ENCODE measurements around the gene CLIC1. TPM values are rescaled to one million over a fixed set of nuclear protein-coding genes. Genes with fewer than 3 reads are reported as not detected.

CLIC1 gene
- 267 TPM for polyA plus RNA-seq (2012; ENCODE audit: insufficient read length, low read depth)

DNA sequence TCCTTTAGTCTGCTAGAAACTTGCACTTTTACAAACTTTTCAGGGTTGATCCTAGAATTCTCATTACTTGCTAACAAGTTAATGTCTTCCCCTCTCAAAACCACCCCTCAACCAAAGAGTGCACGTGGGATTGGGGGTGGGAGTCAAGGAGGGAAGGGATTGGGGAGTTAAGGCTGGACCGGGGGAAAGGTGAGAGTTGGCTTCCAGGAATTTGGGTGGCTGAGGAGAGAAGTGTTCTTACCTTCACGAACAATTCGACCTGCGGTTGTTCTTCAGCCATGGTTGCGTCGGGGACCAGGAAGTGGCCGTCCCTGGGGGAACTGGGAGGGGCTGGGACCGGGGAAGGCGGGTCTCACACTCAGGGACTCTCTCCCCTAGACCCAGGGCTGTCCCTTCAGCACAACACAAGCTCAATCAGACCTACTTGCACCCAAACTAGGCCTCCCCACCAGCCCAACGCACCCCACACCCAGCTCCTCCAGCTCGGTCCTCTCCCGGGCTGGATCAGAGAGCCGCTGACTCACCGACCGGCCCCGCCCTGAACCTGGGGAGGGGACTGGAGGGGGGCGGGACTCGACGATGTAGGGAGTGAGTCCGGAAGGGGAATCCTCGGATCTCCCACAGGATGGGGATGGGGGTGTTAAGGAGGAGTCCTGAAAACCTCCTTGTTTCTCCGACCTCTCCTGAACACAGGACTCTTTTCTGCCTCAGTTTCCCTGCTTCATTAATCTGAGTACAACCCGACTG is at the start of gene CLIC1:
TSS of gene CLIC1 (minus strand) at position 510 of the 747 bp plus-strand sequence. CDS start at position 280, 230 bp downstream.
- TF ChIP-seq TAF1 (IDR thresholded peaks at IDR 0.05; ENCODE audit: borderline replicate concordance, insufficient read depth, low read length) (peak; percentile 76; the same call in 1 of the 2 replicates), SIN3A (IDR thresholded peaks at IDR 0.05; ENCODE audit: borderline replicate concordance, insufficient read depth, low read length) (0 out of 2 replicates have a peak, but pooled peaks have one; percentile 2), POLR2AphosphoS5 (IDR thresholded peaks at IDR 0.05; ENCODE audit: low read depth, low read length) (peak; percentile 94), FOXP2 (optimal IDR thresholded peaks at IDR 0.05; ENCODE audit: borderline replicate concordance, extremely low read depth, extremely low read length, insufficient read depth) (no peak)
- TF ChIP-seq, protein P1, sequence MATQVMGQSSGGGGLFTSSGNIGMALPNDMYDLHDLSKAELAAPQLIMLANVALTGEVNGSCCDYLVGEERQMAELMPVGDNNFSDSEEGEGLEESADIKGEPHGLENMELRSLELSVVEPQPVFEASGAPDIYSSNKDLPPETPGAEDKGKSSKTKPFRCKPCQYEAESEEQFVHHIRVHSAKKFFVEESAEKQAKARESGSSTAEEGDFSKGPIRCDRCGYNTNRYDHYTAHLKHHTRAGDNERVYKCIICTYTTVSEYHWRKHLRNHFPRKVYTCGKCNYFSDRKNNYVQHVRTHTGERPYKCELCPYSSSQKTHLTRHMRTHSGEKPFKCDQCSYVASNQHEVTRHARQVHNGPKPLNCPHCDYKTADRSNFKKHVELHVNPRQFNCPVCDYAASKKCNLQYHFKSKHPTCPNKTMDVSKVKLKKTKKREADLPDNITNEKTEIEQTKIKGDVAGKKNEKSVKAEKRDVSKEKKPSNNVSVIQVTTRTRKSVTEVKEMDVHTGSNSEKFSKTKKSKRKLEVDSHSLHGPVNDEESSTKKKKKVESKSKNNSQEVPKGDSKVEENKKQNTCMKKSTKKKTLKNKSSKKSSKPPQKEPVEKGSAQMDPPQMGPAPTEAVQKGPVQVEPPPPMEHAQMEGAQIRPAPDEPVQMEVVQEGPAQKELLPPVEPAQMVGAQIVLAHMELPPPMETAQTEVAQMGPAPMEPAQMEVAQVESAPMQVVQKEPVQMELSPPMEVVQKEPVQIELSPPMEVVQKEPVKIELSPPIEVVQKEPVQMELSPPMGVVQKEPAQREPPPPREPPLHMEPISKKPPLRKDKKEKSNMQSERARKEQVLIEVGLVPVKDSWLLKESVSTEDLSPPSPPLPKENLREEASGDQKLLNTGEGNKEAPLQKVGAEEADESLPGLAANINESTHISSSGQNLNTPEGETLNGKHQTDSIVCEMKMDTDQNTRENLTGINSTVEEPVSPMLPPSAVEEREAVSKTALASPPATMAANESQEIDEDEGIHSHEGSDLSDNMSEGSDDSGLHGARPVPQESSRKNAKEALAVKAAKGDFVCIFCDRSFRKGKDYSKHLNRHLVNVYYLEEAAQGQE (IDR thresholded peaks at IDR 0.05; ENCODE audit: insufficient read depth in 1 of 2, low read depth in 2 of 2, low read length in 2 of 2): no peak

DNA sequence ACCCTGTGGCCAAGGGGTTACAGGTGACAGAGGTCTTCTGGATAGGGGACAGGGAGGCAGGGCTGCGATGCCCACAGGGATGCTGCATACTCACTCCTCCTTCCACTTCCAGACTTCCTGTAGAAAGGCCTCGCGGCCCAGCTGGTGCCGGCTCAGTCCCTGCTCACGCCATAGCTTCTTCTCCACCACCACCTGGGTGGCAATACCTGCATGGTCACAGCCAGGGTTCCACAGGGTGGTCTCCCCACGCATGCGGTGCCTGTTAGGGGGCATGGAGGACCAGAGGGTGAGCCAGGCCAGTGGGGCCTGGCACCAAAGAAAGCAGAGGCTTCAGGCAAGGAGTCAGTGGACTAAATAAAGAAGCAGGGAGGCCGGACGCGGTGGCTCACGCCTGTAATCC is 49.1 kb upstream of the CLIC1 start:
- TF ChIP-seq SIN3A (IDR thresholded peaks at IDR 0.05; ENCODE audit: borderline replicate concordance, insufficient read depth, low read length): no peak
- TF ChIP-seq TAF1 (IDR thresholded peaks at IDR 0.05; ENCODE audit: borderline replicate concordance, insufficient read depth, low read length): no peak
- TF ChIP-seq POLR2AphosphoS5 (IDR thresholded peaks at IDR 0.05; ENCODE audit: low read depth, low read length): no peak
- no peak for TF ChIP-seq FOXP2 (optimal IDR thresholded peaks at IDR 0.05; ENCODE audit: borderline replicate concordance, extremely low read depth, extremely low read length, insufficient read depth)
- TF ChIP-seq, protein P1 (IDR thresholded peaks at IDR 0.05; ENCODE audit: insufficient read depth in 1 of 2, low read depth in 2 of 2, low read length in 2 of 2): no peak

DNA sequence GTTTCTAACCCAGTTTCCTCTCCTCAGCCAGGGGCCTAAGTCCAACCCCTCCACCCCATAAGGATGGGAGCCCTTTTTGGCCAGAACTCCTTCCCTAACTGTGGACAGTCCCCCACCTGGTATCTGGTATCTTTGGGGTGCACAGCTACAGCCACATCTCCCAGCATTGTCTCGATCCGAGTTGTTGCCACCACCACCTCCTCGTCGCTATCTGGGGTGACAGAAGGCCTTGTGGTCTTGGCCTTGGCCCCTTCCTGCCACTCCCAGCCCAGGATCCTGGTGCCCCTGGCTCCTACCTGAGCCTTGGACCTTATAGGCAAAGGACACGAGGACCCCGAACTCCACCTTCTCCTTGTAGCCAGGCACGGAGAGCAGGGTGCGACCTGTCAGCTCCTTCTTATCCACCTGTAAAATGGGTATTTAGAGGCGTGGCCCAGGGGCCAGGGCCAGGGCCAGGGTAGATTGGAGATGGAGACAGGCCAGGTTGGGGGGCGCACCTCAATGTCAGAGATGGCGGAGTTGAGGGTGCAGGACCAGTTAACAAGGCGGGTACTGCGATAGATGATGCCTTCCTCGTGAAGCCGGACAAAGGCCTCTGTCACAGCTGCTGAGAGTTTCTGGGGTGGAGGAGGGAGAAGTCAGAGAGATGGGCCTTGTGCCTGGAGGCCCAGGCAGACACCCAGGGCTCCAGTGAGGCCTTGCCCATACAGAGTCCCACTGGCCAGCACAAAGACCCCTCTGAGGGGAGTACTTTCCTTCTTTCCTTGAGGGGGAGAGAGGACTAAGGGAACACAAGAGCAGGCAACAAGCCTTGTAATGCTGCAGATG is 48.0 kb upstream of the CLIC1 start:
- no peak for TF ChIP-seq TAF1 (IDR thresholded peaks at IDR 0.05; ENCODE audit: borderline replicate concordance, insufficient read depth, low read length)
- no peak for TF ChIP-seq POLR2AphosphoS5 (IDR thresholded peaks at IDR 0.05; ENCODE audit: low read depth, low read length)
- TF ChIP-seq SIN3A (IDR thresholded peaks at IDR 0.05; ENCODE audit: borderline replicate concordance, insufficient read depth, low read length): no peak
- TF ChIP-seq, protein P1 (IDR thresholded peaks at IDR 0.05; ENCODE audit: insufficient read depth in 1 of 2, low read depth in 2 of 2, low read length in 2 of 2): no peak

DNA sequence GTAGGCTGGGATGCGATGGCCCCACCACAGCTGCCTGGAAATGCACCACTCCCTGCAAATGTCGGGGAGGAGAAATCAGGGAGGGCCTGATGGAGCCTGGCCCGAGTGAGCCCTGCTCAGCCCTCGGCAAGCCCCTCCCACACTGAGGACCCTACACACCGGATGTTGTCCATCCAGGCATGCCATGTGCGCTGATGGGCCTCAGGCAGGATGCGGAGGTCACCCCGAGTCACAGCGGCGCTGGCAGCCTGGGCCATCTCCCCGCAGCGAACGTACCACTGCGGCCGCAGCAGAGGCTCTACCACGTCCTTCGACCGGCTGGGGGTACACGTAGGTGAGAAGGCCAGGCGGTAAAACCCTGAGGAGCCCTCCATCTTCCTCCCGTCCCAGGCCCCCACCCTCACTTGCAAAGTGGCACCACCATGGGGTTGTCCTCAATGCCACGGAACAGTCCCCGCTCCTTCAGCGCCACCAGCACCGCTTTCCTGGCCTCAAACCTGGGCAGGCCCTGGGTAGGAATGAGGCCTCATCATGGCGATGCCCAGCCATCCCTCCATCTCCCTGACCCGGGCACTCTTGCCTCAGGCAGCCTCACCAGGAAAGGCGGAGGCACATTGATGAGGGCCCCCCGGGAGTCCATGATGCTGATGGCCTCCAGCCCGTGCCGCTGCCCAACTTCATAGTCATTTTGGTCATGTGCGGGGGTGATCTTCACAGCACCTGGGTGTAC is 46.0 kb upstream of the CLIC1 start:
- TF ChIP-seq FOXP2 (optimal IDR thresholded peaks at IDR 0.05; ENCODE audit: borderline replicate concordance, extremely low read depth, extremely low read length, insufficient read depth) (no peak), SIN3A (IDR thresholded peaks at IDR 0.05; ENCODE audit: borderline replicate concordance, insufficient read depth, low read length) (no peak), POLR2AphosphoS5 (IDR thresholded peaks at IDR 0.05; ENCODE audit: low read depth, low read length) (no peak), TAF1 (IDR thresholded peaks at IDR 0.05; ENCODE audit: borderline replicate concordance, insufficient read depth, low read length) (no peak)
- TF ChIP-seq, protein P1 (IDR thresholded peaks at IDR 0.05; ENCODE audit: insufficient read depth in 1 of 2, low read depth in 2 of 2, low read length in 2 of 2): no peak
